ENCODE data around the gene SUOX. TPM values are rescaled to one million over a fixed set of nuclear protein-coding genes. Genes with fewer than 3 reads are reported as not detected.
"Not testable (repeated sequence)": the region's sequence is repeated elsewhere in the genome, so short reads cannot be mapped to it uniquely, and the experiment has no call there.

The SUOX gene
- total RNA-seq, 6 experiments from 2014 or later, result 31.5 to 63.7 (median 47.9) TPM

GRCh38 chr12:56041552-56042429, 44.7 kb downstream of the SUOX start, which contains the start of gene RPS26:
Gene RPS26 (plus strand): TSS chr12:56041918. CDS start chr12:56042167, 249 bp downstream.
- peak; percentile 92 to 95 (median 94) for DNase-seq
- peak; percentile 92 for TF ChIP-seq POLR2A (IDR thresholded peaks at IDR 0.05)
- TF ChIP-seq, protein P1, sequence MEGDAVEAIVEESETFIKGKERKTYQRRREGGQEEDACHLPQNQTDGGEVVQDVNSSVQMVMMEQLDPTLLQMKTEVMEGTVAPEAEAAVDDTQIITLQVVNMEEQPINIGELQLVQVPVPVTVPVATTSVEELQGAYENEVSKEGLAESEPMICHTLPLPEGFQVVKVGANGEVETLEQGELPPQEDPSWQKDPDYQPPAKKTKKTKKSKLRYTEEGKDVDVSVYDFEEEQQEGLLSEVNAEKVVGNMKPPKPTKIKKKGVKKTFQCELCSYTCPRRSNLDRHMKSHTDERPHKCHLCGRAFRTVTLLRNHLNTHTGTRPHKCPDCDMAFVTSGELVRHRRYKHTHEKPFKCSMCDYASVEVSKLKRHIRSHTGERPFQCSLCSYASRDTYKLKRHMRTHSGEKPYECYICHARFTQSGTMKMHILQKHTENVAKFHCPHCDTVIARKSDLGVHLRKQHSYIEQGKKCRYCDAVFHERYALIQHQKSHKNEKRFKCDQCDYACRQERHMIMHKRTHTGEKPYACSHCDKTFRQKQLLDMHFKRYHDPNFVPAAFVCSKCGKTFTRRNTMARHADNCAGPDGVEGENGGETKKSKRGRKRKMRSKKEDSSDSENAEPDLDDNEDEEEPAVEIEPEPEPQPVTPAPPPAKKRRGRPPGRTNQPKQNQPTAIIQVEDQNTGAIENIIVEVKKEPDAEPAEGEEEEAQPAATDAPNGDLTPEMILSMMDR (IDR thresholded peaks at IDR 0.05), result peak in 3 of 4 donors; percentile 37 to 54 (median 53)
- no peaks in the 10 kb centered on the region for H3K9me3 ChIP-seq
- peak; percentile 89 to 95 (median 91) for ATAC-seq
- H3K27me3 ChIP-seq, result no peaks in the 10 kb centered on the region
- H3K4me3 ChIP-seq, result peak within 1 kb of the TSS; percentile 71 to 93 (median 87)
- WGBS (ENCODE audit: insufficient coverage, low coverage, low lambda C conversion rate, missing lambda C conversion rate), result under 1% methylated on average over 46 of the region's 50 CpGs
- intact Hi-C loops (cut with DNase I), result loop anchor here (5.0 to 10.0 kb wide), 3 partner anchors 44 to 63 kb away; partner anchors contain the start of genes SUOX (in 2 of the 2) and PA2G4 (in 1 of the 2)
- H3K36me3 ChIP-seq, result peaks cover 4 to 29% (median 15%) of the 10 kb centered on the region in 4 donors
- H3K4me1 ChIP-seq, result peaks cover 0 to 23% (median 8%) of the 10 kb centered on the region in 4 donors
- H3K27ac ChIP-seq, result peak within 1 kb of the TSS; percentile 94 to 97 (median 95)

DNA sequence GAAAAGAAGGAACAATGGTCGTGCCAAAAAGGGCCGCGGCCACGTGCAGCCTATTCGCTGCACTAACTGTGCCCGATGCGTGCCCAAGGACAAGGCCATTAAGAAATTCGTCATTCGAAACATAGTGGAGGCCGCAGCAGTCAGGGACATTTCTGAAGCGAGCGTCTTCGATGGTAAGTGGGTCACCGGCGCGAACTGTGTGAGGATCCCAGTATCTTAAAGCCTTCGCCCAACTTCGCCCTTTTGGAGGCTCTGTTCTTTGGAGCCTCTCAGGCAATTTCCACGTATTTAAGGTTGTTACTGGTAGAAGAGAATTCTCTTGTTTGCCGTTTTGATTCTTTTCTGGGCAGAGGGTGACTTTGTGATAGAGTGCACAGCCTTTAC, 45.3 kb downstream of the SUOX start:
- Histone ChIP-seq H3K36me3 (peaks cover 4 to 29% (median 15%) of the 10 kb centered on the region in 4 donors), H3K4me1 (peaks cover 0 to 18% (median 9%) of the 10 kb centered on the region in 4 donors), H3K27ac (peak overlapping the region; percentile 94 to 97 (median 95)), H3K4me3 (peak overlapping the region; percentile 71 to 93 (median 87))
- ATAC-seq, H3K27me3 ChIP-seq, DNase-seq, H3K9me3 ChIP-seq: not testable (repeated sequence)
- WGBS (ENCODE audit: insufficient coverage, low coverage, low lambda C conversion rate, missing lambda C conversion rate), result 0% methylated on average over 9 of the region's 20 CpGs
- intact Hi-C loops (cut with DNase I), result loop anchor here (5.0 to 10.0 kb wide), 3 partner anchors 45 to 62 kb away; partner anchors contain the start of genes SUOX (in 2 of the 2) and PA2G4 (in 1 of the 2)

DNA sequence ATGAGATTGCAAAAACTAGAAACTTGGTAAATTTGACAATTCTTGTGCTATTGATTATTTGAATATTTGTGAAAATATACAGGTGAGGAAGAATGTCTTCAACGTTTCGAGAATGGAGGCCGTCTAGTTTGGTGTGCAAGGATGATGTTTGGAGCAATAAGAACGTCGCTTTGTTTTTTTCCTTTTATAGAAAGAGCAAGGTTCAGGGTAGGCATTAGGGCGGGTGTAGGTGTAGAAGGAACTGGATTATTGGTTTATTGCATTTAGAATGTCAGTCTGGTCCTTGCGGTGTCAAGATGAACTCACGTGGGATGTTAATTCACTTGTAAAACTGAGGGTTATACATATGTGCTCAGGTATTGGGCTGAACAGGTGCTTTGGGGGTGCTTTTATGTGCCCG, 45.8 kb downstream of the SUOX start:
- 11% methylated on average over 9 of the region's 9 CpGs for WGBS (ENCODE audit: insufficient coverage, low coverage, low lambda C conversion rate, missing lambda C conversion rate)
- Histone ChIP-seq H3K9me3 (no peaks in the 10 kb centered on the region), H3K4me1 (peaks cover 0 to 15% (median 6%) of the 10 kb centered on the region in 4 donors), H3K27ac (peak overlapping the region in 2 of 3 donors; percentile 95 to 97), H3K36me3 (peaks cover 4 to 29% (median 15%) of the 10 kb centered on the region in 4 donors), H3K27me3 (no peaks in the 10 kb centered on the region), H3K4me3 (peak overlapping the region; percentile 71 to 93 (median 87))
- intact Hi-C loops (cut with DNase I), result loop anchor here (5.0 to 10.0 kb wide), 3 partner anchors 46 to 62 kb away; partner anchors contain the start of genes SUOX (in 2 of the 2) and PA2G4 (in 1 of the 2)
- DNase-seq (no peak), ATAC-seq (no peak)
- TF ChIP-seq, protein P1 (IDR thresholded peaks at IDR 0.05), result no peak
- TF ChIP-seq POLR2A (IDR thresholded peaks at IDR 0.05), result no peak

DNA sequence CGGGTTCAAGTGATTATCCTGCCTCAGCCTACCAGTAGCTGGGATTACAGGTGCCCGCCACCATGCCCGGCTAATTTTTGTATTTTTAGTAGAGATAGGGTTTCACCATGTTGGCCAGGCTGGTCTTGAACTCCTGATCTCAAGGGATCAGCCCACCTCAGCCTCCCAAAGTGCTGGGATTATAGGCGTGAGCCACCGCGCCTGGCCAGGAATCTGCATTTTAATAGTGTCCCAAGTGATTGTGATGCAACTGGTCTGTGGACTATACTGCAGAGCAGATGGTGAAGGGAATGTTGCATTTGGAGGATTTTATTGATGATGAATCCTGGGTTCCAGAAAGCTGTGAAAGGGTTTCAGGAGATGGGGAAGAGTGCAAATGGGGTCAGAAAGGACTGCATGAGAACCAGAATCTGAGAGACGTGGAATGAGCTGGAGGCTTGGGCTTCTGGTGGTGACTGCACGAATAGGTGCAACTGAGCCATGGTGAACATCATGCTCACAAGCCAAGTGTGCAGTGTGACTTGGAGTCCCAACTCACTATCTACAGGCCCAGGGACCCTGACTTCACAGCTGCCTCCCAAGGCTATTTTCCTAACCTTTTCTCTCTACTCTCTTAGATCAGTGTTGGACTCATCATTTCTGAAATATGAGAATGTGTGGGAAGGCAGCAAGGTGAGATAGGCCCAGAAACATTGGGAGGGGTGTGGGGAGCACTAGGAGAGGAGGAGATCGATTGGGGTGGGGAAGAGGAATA, 49.1 kb downstream of the SUOX start:
- DNase-seq (no peak), ATAC-seq (no peak)
- Histone ChIP-seq H3K4me3 (no peak overlapping the region), H3K36me3 (peaks cover 4 to 29% (median 15%) of the 10 kb centered on the region in 4 donors), H3K9me3 (no peaks in the 10 kb centered on the region), H3K27me3 (no peaks in the 10 kb centered on the region), H3K27ac (no peak overlapping the region), H3K4me1 (peaks cover 0 to 8% (median 3%) of the 10 kb centered on the region in 4 donors)
- 67% methylated on average over 9 of the region's 9 CpGs for WGBS (ENCODE audit: insufficient coverage, low coverage, low lambda C conversion rate, missing lambda C conversion rate)
- TF ChIP-seq, protein P1 (IDR thresholded peaks at IDR 0.05), result no peak
- TF ChIP-seq POLR2A (IDR thresholded peaks at IDR 0.05), result no peak
- intact Hi-C loops (cut with DNase I), result loop anchor here (5.0 to 10.0 kb wide), 3 partner anchors 51 to 59 kb away; partner anchors contain the start of genes PA2G4 (in 2 of the 2) and SUOX (in 1 of the 2)

Measured in right lobe of liver (tissue), 6 donors.